Trophoblast cell (in vitro differentiated cells and primary cell): ENCODE results near the gene LRCOL1.

Experiments
- DNase-seq, 2 donors: peaks; one replicate each; pipeline ENCODE4 v3.0.0-alpha.2; 2016
- H2AFZ ChIP-seq: 2 replicates; pipeline ENCODE4 v1.6.1; 2013; ENCODE audit warnings: low read length, moderate library complexity, mild to moderate bottlenecking; ENCODE audit not compliant: insufficient read depth, poor library complexity
- H2AK5ac ChIP-seq: 2 replicates; pipeline ENCODE4 v1.6.1; 2013; ENCODE audit warnings: mild to moderate bottlenecking, low read length
- H2BK120ac ChIP-seq: 2 replicates; pipeline ENCODE4 v1.6.1; 2013; ENCODE audit warnings: low read length, mild to moderate bottlenecking, moderate library complexity; ENCODE audit not compliant: insufficient read depth, poor library complexity
- H2BK12ac ChIP-seq: 2 replicates; pipeline ENCODE4 v1.6.1; 2013; ENCODE audit warnings: mild to moderate bottlenecking, low read length, moderate library complexity
- H2BK5ac ChIP-seq: 2 replicates; pipeline ENCODE4 v1.6.1; 2013; ENCODE audit warnings: low read length, low read depth, moderate library complexity, mild to moderate bottlenecking; ENCODE audit not compliant: poor library complexity
- H3K14ac ChIP-seq: 2 replicates; pipeline ENCODE4 v1.6.1; 2013; ENCODE audit warnings: mild to moderate bottlenecking, low read length
- H3K18ac ChIP-seq: 2 replicates; pipeline ENCODE4 v1.6.1; 2013; ENCODE audit warnings: mild to moderate bottlenecking, low read length
- H3K23ac ChIP-seq: 2 replicates; pipeline ENCODE4 v1.6.1; 2013; ENCODE audit warnings: low read length
- H3K27ac ChIP-seq: 2 replicates; pipeline ENCODE4 v1.5.1; 2013; ENCODE audit warnings: low read depth, mild to moderate bottlenecking, inconsistent platforms, low read length, moderate library complexity
- H3K27me3 ChIP-seq: 2 replicates; pipeline ENCODE4 v1.6.1; 2013; ENCODE audit warnings: inconsistent platforms, mild to moderate bottlenecking, low read length, moderate library complexity; ENCODE audit not compliant: insufficient read depth
- H3K36me3 ChIP-seq, 2 experiments: 1 replicate in 1 of 2; 2 replicates in 1 of 2; pipeline ENCODE4 v1.6.1; 2013; ENCODE audit warnings: low read length in 2 of 2, mild to moderate bottlenecking in 2 of 2, moderate library complexity in 1 of 2; ENCODE audit not compliant: insufficient read depth in 2 of 2, control insufficient read depth in 1 of 2
- H3K4ac ChIP-seq: 2 replicates; pipeline ENCODE4 v1.6.1; 2013; ENCODE audit warnings: low read depth, mild to moderate bottlenecking, low read length, moderate library complexity
- H3K4me1 ChIP-seq, 2 experiments: 1 replicate in 1 of 2; 2 replicates in 1 of 2; pipeline ENCODE4 v1.6.1; 2013; ENCODE audit warnings: low read length in 2 of 2, mild to moderate bottlenecking in 2 of 2, moderate library complexity in 1 of 2; ENCODE audit not compliant: insufficient read depth in 2 of 2, control insufficient read depth in 1 of 2
- H3K4me2 ChIP-seq: 2 replicates; pipeline ENCODE4 v1.6.1; 2013; ENCODE audit warnings: inconsistent platforms, mild to moderate bottlenecking, low read length, moderate library complexity
- H3K4me3 ChIP-seq: 2 replicates; pipeline ENCODE4 v1.5.1; 2013; ENCODE audit warnings: mild to moderate bottlenecking, low read depth, low read length, inconsistent platforms
- H3K79me1 ChIP-seq: one replicate; pipeline ENCODE4 v1.6.1; 2013; ENCODE audit warnings: low read length
- H3K79me2 ChIP-seq: 2 replicates; pipeline ENCODE4 v1.6.1; 2013; ENCODE audit warnings: low read length, mild to moderate bottlenecking; ENCODE audit not compliant: control insufficient read depth, insufficient read depth, poor library complexity
- H3K9ac ChIP-seq: 2 replicates; pipeline ENCODE4 v1.6.1; 2013; ENCODE audit warnings: mild to moderate bottlenecking, low read length
- H3K9me3 ChIP-seq: 2 replicates; pipeline ENCODE4 v1.6.1; 2013; ENCODE audit warnings: low read depth, mild to moderate bottlenecking, control low read depth, inconsistent platforms, low read length; ENCODE audit not compliant: insufficient read depth
- H4K12ac ChIP-seq: 2 replicates; pipeline ENCODE4 v1.6.1; 2013; ENCODE audit warnings: low read depth, mild to moderate bottlenecking, low read length, moderate library complexity
- H4K8ac ChIP-seq: 2 replicates; pipeline ENCODE4 v1.6.1; 2013; ENCODE audit warnings: low read depth, mild to moderate bottlenecking, low read length, moderate library complexity
- H4K91ac ChIP-seq: one replicate; pipeline ENCODE4 v1.6.1; 2013; ENCODE audit warnings: low read depth, mild to moderate bottlenecking, low read length, moderate library complexity
- WGBS: extraction: QIAGEN DNeasy Blood & Tissue Kit; methylation state at CpG from one replicate; pipeline ENCODE4 v1.1.7; 2013; ENCODE audit warnings: missing lambda C conversion rate; ENCODE audit not compliant: insufficient read length, insufficient coverage; ENCODE audit errors: extremely low coverage; 5-methylcytosine and 5-hydroxymethylcytosine counted together

The LRCOL1 gene

DNA sequence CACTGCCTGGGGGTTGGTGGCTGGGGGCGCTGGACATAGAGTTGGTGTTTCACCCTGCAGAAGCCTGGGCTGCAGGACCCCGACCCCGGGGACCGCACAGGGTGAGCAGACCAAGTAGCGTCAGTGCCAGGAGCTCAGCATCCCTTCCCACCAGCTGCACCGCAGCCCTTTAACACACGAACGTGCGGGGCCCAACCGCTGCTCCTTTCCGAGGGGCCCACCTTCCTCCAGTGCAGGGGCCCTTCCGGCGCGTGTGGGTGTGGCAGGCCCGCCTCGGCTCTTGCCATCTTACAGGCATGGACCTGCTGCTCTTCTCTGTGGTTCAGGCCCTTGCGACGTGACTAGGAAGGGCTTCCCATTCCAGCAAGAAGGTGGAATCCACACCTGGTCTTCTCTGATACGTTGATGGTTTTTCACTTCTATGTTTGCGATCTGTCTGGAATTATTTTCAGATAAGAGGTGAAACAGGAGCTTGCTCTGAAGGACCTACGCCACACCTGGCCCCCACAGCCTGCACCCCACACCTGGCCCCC is 47.8 kb downstream of the LRCOL1 start:
- no peak overlapping the region for H3K4me2 ChIP-seq
- no peak overlapping the region for H4K8ac ChIP-seq
- H2AFZ ChIP-seq = no peak overlapping the region
- DNase-seq = peak in 1 of 2 donors; percentile 23
- H3K36me3 ChIP-seq = peaks cover 8 to 24% of the 10 kb centered on the region in 2 experiments
- H3K27me3 ChIP-seq = no peaks in the 10 kb centered on the region
- H3K9ac ChIP-seq = no peak overlapping the region
- H3K18ac ChIP-seq = no peak overlapping the region
- no peak overlapping the region for H3K4ac ChIP-seq
- no CpG with 5 or more reads among the region's 21 CpGs for WGBS
- peaks cover 14% of the 10 kb centered on the region for H3K9me3 ChIP-seq
- H2BK120ac ChIP-seq = no peak overlapping the region
- H3K79me2 ChIP-seq = peaks cover 6% of the 10 kb centered on the region
- no peak overlapping the region for H2AK5ac ChIP-seq
- no peak overlapping the region for H2BK12ac ChIP-seq
- no peak overlapping the region for H3K23ac ChIP-seq
- H4K91ac ChIP-seq = no peak overlapping the region
- H3K4me1 ChIP-seq = peaks cover 6 to 7% of the 10 kb centered on the region in 2 experiments
- no peak overlapping the region for H2BK5ac ChIP-seq
- peaks cover 9% of the 10 kb centered on the region for H3K79me1 ChIP-seq
- H3K4me3 ChIP-seq = no peak overlapping the region
- H3K27ac ChIP-seq = no peak overlapping the region
- no peak overlapping the region for H3K14ac ChIP-seq
- H4K12ac ChIP-seq = no peak overlapping the region

DNA sequence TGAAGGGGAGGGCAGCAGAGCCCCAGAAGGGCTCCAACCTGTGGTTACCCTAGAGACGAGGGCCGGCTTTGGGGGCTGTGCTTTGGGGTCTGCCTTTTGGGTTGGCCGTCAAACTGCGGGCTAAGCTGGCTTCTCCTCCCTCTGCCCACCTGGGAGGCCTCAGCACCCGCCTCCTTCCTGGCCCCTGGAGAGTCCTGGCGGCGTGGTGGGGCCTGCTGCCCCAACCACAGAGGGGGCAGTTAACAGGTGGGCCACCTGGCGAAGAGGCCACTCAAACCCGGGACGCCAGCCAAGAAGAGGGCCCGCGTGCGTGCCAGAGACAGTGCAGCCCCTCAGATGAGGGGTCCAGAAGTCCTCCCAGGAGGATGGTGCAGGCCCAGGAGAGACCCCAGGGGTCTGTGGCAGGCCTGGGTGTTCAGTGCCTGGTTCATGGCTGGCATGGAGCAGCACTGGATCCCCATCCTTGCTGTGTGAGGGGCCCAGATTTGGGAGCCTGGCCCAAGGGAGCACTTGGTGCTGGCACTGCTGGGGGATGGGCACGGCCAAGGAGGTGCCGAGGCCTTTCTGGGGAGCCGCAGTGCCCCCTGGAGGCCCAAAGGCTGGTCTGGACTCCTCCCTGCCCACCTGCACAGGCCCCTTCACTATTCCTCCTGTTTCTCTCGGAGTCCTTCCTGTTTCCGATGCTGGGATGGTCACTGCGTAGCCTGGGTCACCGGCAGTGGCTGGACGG is 48.8 kb downstream of the LRCOL1 start:
- H2AK5ac ChIP-seq = no peak overlapping the region
- H3K9ac ChIP-seq = no peak overlapping the region
- no peak overlapping the region for H3K4me3 ChIP-seq
- H3K27ac ChIP-seq = no peak overlapping the region
- no peak overlapping the region for H3K14ac ChIP-seq
- H3K27me3 ChIP-seq = no peaks in the 10 kb centered on the region
- no peak overlapping the region for H2BK12ac ChIP-seq
- no peak for DNase-seq
- H3K9me3 ChIP-seq = peaks cover 13% of the 10 kb centered on the region
- no peak overlapping the region for H3K4ac ChIP-seq
- H3K4me2 ChIP-seq = peak overlapping the region; percentile 86
- H3K36me3 ChIP-seq = peaks cover 3 to 17% of the 10 kb centered on the region in 2 experiments
- H4K91ac ChIP-seq = no peak overlapping the region
- H3K79me1 ChIP-seq = peaks cover 9% of the 10 kb centered on the region
- no peak overlapping the region for H3K23ac ChIP-seq
- H3K79me2 ChIP-seq = peaks cover 6% of the 10 kb centered on the region
- no peak overlapping the region for H2BK120ac ChIP-seq
- H2AFZ ChIP-seq = no peak overlapping the region
- no peak overlapping the region for H3K18ac ChIP-seq
- WGBS = no CpG with 5 or more reads among the region's 21 CpGs
- H4K12ac ChIP-seq = no peak overlapping the region
- H4K8ac ChIP-seq = no peak overlapping the region
- H3K4me1 ChIP-seq = peaks cover 6 to 7% of the 10 kb centered on the region in 2 experiments
- no peak overlapping the region for H2BK5ac ChIP-seq

DNA sequence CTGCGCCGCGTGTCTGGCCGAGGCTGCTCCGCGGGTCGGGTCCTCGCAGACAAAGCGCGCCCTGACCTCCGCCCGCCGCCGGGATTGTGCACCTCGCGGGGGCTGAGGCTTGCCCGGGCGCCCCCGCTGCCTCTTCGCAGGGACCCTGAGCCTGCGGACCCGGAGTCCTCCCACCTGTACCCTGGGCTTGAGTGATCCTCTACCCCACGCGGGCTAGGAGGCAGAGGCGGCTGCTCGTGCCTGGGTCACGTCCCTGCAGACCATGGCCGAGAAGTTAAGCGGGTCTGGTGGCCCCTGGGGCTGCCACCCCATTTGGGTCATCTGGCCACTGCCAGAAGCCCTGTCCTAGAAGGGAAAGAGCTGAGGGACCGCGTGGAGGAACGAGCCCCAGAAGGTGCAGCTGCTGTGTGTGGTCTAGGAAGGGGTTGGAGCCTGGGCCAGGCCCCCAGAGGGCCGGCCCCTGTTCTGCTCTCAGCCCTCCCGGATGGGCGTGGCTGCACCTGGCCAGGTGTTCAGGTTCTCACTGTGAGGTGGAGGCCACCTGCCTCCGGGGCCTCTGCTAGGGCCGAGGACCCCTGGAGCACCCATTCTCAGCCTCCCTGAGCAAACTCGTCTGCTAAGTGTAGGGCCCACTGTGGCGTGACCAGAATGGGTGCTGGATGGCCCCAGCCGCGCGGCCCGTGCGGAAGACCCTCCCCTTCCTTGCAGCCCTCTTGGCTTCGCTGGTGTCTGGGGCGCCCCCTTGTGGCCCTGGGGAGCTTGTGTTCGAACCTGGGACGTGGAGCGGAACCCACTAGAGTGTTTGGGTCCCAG is 49.6 kb downstream of the LRCOL1 start:
- peak overlapping the region; percentile 78 for H4K91ac ChIP-seq
- peaks cover 11% of the 10 kb centered on the region for H3K9me3 ChIP-seq
- peak overlapping the region; percentile 74 for H2AFZ ChIP-seq
- peak overlapping the region; percentile 71 for H3K14ac ChIP-seq
- no peak overlapping the region for H3K4ac ChIP-seq
- peak; percentile 69 to 79 for DNase-seq
- H3K4me1 ChIP-seq = peaks cover 6 to 7% of the 10 kb centered on the region in 2 experiments
- H3K18ac ChIP-seq = peak overlapping the region; percentile 77
- H3K9ac ChIP-seq = peak overlapping the region; percentile 85
- peak overlapping the region; percentile 69 for H4K8ac ChIP-seq
- H2AK5ac ChIP-seq = peak overlapping the region; percentile 45
- H3K23ac ChIP-seq = no peak overlapping the region
- peaks cover 9% of the 10 kb centered on the region for H3K79me1 ChIP-seq
- H4K12ac ChIP-seq = no peak overlapping the region
- H3K4me2 ChIP-seq = peak overlapping the region; percentile 86
- no peak overlapping the region for H2BK12ac ChIP-seq
- no peak overlapping the region for H2BK5ac ChIP-seq
- H3K36me3 ChIP-seq = peaks cover 3 to 12% of the 10 kb centered on the region in 2 experiments
- H3K27me3 ChIP-seq = no peaks in the 10 kb centered on the region
- WGBS = no CpG with 5 or more reads among the region's 49 CpGs
- H3K4me3 ChIP-seq = peak overlapping the region; percentile 87
- peak overlapping the region; percentile 8 for H2BK120ac ChIP-seq
- peaks cover 6% of the 10 kb centered on the region for H3K79me2 ChIP-seq
- H3K27ac ChIP-seq = peak overlapping the region; percentile 20

DNA sequence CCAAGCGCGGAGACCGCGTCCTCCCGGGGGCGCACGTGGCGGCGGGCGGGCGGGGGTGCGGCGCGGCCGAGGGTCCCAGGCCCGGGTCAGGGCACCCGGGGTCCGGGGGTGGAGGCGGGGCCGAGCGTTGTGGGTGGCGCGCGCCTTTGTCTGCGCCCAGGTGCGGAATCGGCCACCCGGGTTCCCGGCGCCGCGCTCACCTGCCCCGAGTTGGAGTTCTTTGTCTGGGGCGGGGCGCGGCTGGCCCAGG is 50.1 kb downstream of the LRCOL1 start:
- Histone ChIP-seq H4K12ac (peak overlapping the region; percentile 56), H2AK5ac (no peak overlapping the region), H3K14ac (peak overlapping the region; percentile 86), H3K27ac (peak overlapping the region; percentile 11), H3K79me1 (peaks cover 9% of the 10 kb centered on the region), H3K27me3 (no peaks in the 10 kb centered on the region), H3K4me1 (peaks cover 6 to 7% of the 10 kb centered on the region in 2 experiments), H2AFZ (peak overlapping the region; percentile 61), H2BK5ac (peak overlapping the region; percentile 36), H3K9ac (peak overlapping the region; percentile 85), H3K4me3 (peak overlapping the region; percentile 87), H4K8ac (peak overlapping the region; percentile 90), H3K23ac (no peak overlapping the region), H2BK12ac (no peak overlapping the region), H3K36me3 (peaks cover 2 to 6% of the 10 kb centered on the region in 2 experiments), H3K4me2 (peak overlapping the region; percentile 86), H4K91ac (peak overlapping the region; percentile 78), H3K79me2 (peaks cover 6% of the 10 kb centered on the region), H3K18ac (peak overlapping the region; percentile 86), H3K9me3 (peaks cover 7% of the 10 kb centered on the region), H3K4ac (peak overlapping the region; percentile 66), H2BK120ac (peak overlapping the region; percentile 37)
- DNase-seq = peak; percentile 41 to 66
- WGBS = no CpG with 5 or more reads among the region's 36 CpGs
